ENCODE results near the gene ZGRF1.

ZGRF1 gene, protein sequence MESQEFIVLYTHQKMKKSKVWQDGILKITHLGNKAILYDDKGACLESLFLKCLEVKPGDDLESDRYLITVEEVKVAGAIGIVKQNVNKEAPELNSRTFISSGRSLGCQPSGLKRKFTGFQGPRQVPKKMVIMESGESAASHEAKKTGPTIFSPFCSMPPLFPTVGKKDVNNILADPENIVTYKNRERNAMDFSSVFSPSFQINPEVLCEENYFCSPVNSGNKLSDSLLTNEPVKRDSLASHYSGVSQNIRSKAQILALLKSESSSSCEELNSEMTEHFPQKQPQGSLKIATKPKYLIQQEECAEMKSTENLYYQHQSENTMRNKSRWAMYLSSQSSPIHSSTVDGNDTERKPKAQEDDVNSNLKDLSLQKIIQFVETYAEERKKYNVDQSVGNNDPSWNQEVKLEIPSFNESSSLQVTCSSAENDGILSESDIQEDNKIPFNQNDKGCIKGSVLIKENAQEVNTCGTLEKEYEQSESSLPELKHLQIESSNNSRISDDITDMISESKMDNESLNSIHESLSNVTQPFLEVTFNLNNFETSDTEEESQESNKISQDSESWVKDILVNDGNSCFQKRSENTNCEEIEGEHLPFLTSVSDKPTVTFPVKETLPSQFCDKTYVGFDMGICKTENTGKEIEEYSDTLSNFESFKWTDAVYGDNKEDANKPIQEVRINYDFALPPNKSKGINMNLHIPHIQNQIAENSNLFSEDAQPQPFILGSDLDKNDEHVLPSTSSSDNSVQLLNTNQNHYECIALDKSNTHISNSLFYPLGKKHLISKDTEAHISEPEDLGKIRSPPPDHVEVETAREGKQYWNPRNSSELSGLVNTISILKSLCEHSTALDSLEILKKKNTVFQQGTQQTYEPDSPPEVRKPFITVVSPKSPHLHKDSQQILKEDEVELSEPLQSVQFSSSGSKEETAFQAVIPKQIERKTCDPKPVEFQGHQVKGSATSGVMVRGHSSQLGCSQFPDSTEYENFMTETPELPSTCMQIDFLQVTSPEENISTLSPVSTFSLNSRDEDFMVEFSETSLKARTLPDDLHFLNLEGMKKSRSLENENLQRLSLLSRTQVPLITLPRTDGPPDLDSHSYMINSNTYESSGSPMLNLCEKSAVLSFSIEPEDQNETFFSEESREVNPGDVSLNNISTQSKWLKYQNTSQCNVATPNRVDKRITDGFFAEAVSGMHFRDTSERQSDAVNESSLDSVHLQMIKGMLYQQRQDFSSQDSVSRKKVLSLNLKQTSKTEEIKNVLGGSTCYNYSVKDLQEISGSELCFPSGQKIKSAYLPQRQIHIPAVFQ (N-terminal part only)

DNA sequence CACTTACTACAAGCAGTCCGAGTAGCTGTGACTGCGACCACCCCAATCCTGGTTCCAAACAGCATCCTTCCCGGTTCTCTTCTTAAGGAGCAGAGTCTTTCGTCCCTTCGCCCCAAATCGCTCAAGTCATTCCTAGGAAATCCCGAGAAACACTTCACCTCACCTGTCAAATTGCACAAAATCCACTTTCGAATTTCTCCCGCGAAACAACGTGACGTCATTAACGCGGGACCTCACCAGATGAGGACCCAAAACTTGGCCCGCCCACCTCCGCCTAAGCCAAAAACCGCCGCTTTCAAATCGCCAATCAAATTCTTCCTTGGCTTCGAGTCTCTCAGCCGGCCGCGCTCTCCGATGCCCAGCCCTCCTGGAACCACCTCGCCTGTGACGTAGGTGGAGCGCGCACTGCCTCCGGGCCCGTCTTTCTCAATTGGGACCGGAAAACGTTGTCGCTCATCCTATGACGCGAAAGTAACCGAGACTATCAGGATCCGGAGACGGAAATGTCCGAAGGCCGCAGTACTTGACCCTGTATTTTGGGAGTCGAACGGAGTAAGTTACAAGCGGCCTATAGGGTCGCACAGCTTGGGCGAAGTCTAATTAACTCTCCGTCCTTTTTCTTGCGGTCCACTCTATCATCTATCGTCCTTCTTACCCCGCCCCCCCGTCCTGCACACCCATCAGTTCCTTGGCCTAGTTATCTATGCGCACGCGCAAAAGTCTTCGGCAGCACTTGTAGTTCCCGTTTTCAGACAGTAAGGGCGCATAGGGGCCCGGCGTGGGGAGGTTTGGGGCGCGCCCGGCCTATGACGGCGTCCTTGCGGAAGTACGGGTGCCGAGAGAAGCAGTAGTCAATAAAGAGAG is at the start of gene ZGRF1, which contains the start of gene LARP7:
Gene ZGRF1, minus strand, starts transcription at position 222 of the 864 bp plus-strand sequence. CDS start 3,733 bp downstream, outside the sequence.
Gene LARP7, plus strand, starts transcription at position 456 of the 864 bp plus-strand sequence. CDS start 7,527 bp downstream, outside the sequence.
- TF ChIP-seq, protein P1, sequence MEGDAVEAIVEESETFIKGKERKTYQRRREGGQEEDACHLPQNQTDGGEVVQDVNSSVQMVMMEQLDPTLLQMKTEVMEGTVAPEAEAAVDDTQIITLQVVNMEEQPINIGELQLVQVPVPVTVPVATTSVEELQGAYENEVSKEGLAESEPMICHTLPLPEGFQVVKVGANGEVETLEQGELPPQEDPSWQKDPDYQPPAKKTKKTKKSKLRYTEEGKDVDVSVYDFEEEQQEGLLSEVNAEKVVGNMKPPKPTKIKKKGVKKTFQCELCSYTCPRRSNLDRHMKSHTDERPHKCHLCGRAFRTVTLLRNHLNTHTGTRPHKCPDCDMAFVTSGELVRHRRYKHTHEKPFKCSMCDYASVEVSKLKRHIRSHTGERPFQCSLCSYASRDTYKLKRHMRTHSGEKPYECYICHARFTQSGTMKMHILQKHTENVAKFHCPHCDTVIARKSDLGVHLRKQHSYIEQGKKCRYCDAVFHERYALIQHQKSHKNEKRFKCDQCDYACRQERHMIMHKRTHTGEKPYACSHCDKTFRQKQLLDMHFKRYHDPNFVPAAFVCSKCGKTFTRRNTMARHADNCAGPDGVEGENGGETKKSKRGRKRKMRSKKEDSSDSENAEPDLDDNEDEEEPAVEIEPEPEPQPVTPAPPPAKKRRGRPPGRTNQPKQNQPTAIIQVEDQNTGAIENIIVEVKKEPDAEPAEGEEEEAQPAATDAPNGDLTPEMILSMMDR (IDR thresholded peaks at IDR 0.05; ENCODE audit: low read depth, low read length): peak; percentile 74
- Histone ChIP-seq H3K36me3 (peaks cover 10% of the 10 kb centered on the region), H3K9me3 (ENCODE audit: severe bottlenecking) (no peaks in the 10 kb centered on the region), H3K27ac (peak within 1 kb of the TSS; percentile 94), H3K27me3 (ENCODE audit: insufficient read depth, low read depth, severe bottlenecking) (no peaks in the 10 kb centered on the region), H3K4me3 (ENCODE audit: low read depth, low read length) (peak within 1 kb of the TSS; percentile 71)
- DNase-seq: peak; percentile 100

DNA sequence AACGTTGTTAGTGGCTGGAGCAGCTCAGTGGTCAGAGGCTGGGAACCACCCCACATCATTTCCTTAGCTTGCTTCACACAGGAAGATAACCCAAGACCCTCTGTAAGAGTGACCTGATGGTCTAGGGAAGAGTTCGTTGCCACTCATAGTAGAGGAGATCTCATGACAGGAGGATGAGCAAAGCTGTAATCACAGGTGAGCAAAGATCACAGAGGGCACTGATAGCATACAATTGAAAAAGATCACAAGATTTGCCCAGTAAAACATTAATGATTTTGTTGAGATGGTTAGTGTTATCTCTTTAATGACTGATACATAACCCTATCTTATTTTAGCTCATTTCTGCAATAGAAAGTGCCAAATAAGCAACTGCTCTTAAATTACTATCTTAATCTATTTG is 44.3 kb upstream of the ZGRF1 start:
- Histone ChIP-seq H3K9me3 (ENCODE audit: severe bottlenecking) (no peaks in the 10 kb centered on the region), H3K4me3 (ENCODE audit: low read depth, low read length) (no peak overlapping the region), H3K36me3 (no peaks in the 10 kb centered on the region), H3K27me3 (ENCODE audit: insufficient read depth, low read depth, severe bottlenecking) (no peaks in the 10 kb centered on the region), H3K27ac (no peak overlapping the region)
- DNase-seq: no peak
- TF ChIP-seq, protein P1 (IDR thresholded peaks at IDR 0.05; ENCODE audit: low read depth, low read length): no peak

DNA sequence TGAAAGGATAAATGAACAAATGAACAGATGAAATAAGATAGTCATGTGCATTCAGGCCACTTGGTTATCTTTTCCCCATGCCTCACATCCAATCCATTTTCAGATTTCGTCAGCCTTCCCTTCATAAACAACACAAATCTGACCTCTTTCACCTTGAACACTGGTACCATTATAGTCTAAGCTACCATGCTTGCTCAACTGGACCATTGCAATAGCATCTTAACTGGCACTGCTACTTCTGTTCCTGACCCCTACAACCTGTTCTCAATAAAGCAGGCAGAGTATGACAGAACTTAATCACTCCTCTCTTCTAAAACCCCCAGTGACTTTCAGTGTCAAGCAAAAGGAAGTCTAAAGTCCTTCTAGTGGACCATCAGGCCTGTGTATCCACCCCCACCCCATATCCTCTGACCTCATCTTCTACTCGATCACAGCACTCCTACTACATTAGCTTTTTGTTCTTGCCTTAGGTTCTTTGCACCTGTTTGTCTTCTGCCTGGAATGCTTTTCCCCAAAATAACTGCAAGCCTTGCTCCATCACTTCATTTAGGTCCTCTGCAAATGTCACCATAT is 40.9 kb upstream of the ZGRF1 start:
- DNase-seq: no peak
- TF ChIP-seq, protein P1 (IDR thresholded peaks at IDR 0.05; ENCODE audit: low read depth, low read length): no peak
- H3K27me3 ChIP-seq (ENCODE audit: insufficient read depth, low read depth, severe bottlenecking): no peaks in the 10 kb centered on the region
- H3K27ac ChIP-seq: no peak overlapping the region
- no peak overlapping the region for H3K4me3 ChIP-seq (ENCODE audit: low read depth, low read length)
- H3K36me3 ChIP-seq: no peaks in the 10 kb centered on the region
- H3K9me3 ChIP-seq (ENCODE audit: severe bottlenecking): no peaks in the 10 kb centered on the region

DNA sequence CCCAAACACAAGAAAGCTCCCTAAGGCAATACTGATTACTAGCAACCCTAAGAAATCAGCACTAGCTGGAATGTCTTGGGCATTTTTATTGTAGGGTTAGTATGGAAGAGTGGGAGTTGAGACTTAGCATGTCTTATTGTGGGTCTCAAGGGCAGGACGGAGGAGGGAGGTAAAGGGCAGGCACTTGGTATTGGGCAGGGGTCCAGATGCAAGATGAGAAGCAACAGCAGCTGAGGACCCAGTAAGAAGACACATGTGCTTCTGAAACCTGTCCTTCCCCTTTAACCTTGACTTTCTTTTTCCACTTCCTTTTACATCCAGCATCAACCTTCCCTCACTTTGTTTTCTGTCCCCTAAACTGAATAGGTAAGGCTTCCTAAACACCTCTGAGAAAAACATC is 37.7 kb upstream of the ZGRF1 start:
- H3K27ac ChIP-seq: no peak overlapping the region
- H3K4me3 ChIP-seq (ENCODE audit: low read depth, low read length): no peak overlapping the region
- TF ChIP-seq, protein P1 (IDR thresholded peaks at IDR 0.05; ENCODE audit: low read depth, low read length): no peak
- DNase-seq: no peak
- H3K9me3 ChIP-seq (ENCODE audit: severe bottlenecking): no peaks in the 10 kb centered on the region
- H3K27me3 ChIP-seq (ENCODE audit: insufficient read depth, low read depth, severe bottlenecking): no peaks in the 10 kb centered on the region
- H3K36me3 ChIP-seq: no peaks in the 10 kb centered on the region
